Measurements from ENCODE around the gene LMBR1L.

GRCh38 chr12:49098703-49099102 is 11.9 kb downstream of the LMBR1L start:
- no peak for TF ChIP-seq POLR2AphosphoS5 (IDR thresholded peaks at IDR 0.05)
- no peak for TF ChIP-seq CTCF (IDR thresholded peaks at IDR 0.05)
- TF ChIP-seq POLR2A (IDR thresholded peaks at IDR 0.05), result no peak

All from prostate gland (tissue), 2 donors.